HepG2 (cell line): Measurements from ENCODE around the gene WTAP. TPM values are rescaled to one million over a fixed set of nuclear protein-coding genes. Genes with fewer than 3 reads are reported as not detected.
A peak's percentile ranks its signal among the peaks of the same experiment; 100 is the strongest.

Experiments used
- AGO1 ChIP-seq: fragments of 200-400 bp; formaldehyde crosslinking; IDR thresholded peaks from 2 replicates; pipeline ENCODE4 v1.6.1; 2017; ENCODE audit warnings: mild to moderate bottlenecking, low read depth, low read length, moderate library complexity; ENCODE audit not compliant: poor library complexity, severe bottlenecking
- ATF6 ChIP-seq: sonication (generic); formaldehyde crosslinking; conservative IDR thresholded peaks from 2 replicates; pipeline ENCODE4 v1.4.0; 2020; ENCODE audit warnings: missing genetic modification reagents
- CSRNP1 ChIP-seq: sonication (generic); formaldehyde crosslinking; IDR thresholded peaks from 2 replicates; pipeline ENCODE4 v1.8.1; 2023; ENCODE audit warnings: mild to moderate bottlenecking, missing genetic modification reagents
- DBP ChIP-seq: sonication (generic); formaldehyde crosslinking; IDR thresholded peaks from 2 replicates; pipeline ENCODE4 v1.4.0; 2020; ENCODE audit warnings: missing genetic modification reagents; ENCODE audit errors: not compliant biosample characterization
- ELF4 ChIP-seq: sonication (generic); formaldehyde crosslinking; IDR thresholded peaks from 2 replicates; pipeline ENCODE4 v1.5.0; 2020; ENCODE audit warnings: missing genetic modification reagents, mild to moderate bottlenecking, moderate library complexity, borderline replicate concordance
- HIVEP1 ChIP-seq: sonication (generic); formaldehyde crosslinking; IDR thresholded peaks from 2 replicates; pipeline ENCODE4 v1.4.0; 2020; ENCODE audit warnings: mild to moderate bottlenecking, missing genetic modification reagents
- HOXA9 ChIP-seq: sonication (generic); formaldehyde crosslinking; IDR thresholded peaks from 2 replicates; pipeline ENCODE4 v1.8.1; 2022; ENCODE audit warnings: missing genetic modification reagents, mild to moderate bottlenecking, moderate library complexity, borderline replicate concordance
- JUN ChIP-seq: sonication (generic); formaldehyde crosslinking; IDR thresholded peaks from 2 replicates; pipeline ENCODE4 v1.4.0; 2020; ENCODE audit warnings: mild to moderate bottlenecking, missing genetic modification reagents
- KAT8 ChIP-seq: IDR thresholded peaks from 2 replicates; pipeline ENCODE4 v1.6.1; 2016; ENCODE audit warnings: missing genetic modification reagents, missing compliant biosample characterization
- KDM5A ChIP-seq: fragments of 200-600 bp; sonication (generic); IDR thresholded peaks from 2 replicates; pipeline ENCODE4 v1.7.0; 2018; ENCODE audit warnings: antibody characterized with exemption, mild to moderate bottlenecking, low read length, borderline replicate concordance
- NCOA2 ChIP-seq: sonication (generic); formaldehyde crosslinking; IDR thresholded peaks from 2 replicates; pipeline ENCODE4 v1.8.0; 2022; ENCODE audit warnings: inconsistent platforms
- NCOR1 ChIP-seq: fragments of 200-600 bp; sonication (generic); IDR thresholded peaks from 2 replicates; pipeline ENCODE4 v1.7.0; 2017; ENCODE audit warnings: antibody characterized with exemption, low read length, borderline replicate concordance
- SMC3 ChIP-seq: IDR thresholded peaks from 2 replicates; pipeline ENCODE4 v1.6.1; 2011; ENCODE audit warnings: low read length, improper control_type of control experiment
- SOX6 ChIP-seq, 2 experiments: fragments of 450-650 bp in 1 of 2; sonication (generic) in 1 of 2; formaldehyde crosslinking in 1 of 2; IDR thresholded peaks; 2 replicates each; pipeline versions ENCODE4 v1.4.0 to v1.6.1; 2017 to 2020; ENCODE audit warnings: antibody characterized with exemption in 1 of 2, mild to moderate bottlenecking in 1 of 2, missing genetic modification reagents in 1 of 2
- SP140L ChIP-seq: sonication (generic); formaldehyde crosslinking; IDR thresholded peaks from 2 replicates; pipeline ENCODE4 v1.4.0; 2020; ENCODE audit warnings: missing genetic modification reagents, borderline replicate concordance
- SUZ12 ChIP-seq: fragments of 150-350 bp; IDR thresholded peaks from 2 replicates; pipeline ENCODE4 v1.6.1; 2014; ENCODE audit warnings: low read depth, low read length
- ZFX ChIP-seq: sonication (generic); formaldehyde crosslinking; IDR thresholded peaks from 2 replicates; pipeline ENCODE4 v1.4.0; 2020; ENCODE audit warnings: mild to moderate bottlenecking, low read depth, missing genetic modification reagents, moderate library complexity
- ZNF12 ChIP-seq: sonication (generic); formaldehyde crosslinking; IDR thresholded peaks from 2 replicates; pipeline ENCODE4 v1.5.0; 2020; ENCODE audit warnings: missing genetic modification reagents
- ZNF234 ChIP-seq: sonication (generic); formaldehyde crosslinking; conservative IDR thresholded peaks from 2 replicates; pipeline ENCODE4 v1.5.1; 2020; ENCODE audit warnings: mild to moderate bottlenecking, missing genetic modification reagents
- ZNF354B ChIP-seq: sonication (generic); formaldehyde crosslinking; IDR thresholded peaks from 2 replicates; pipeline ENCODE4 v1.8.0; 2022; ENCODE audit warnings: mild to moderate bottlenecking, missing genetic modification reagents
- ZNF501 ChIP-seq: sonication (generic); formaldehyde crosslinking; IDR thresholded peaks from 2 replicates; pipeline ENCODE4 v1.5.1; 2020; ENCODE audit warnings: mild to moderate bottlenecking, moderate library complexity, missing genetic modification reagents
- ZNF577 ChIP-seq: sonication (generic); formaldehyde crosslinking; IDR thresholded peaks from 2 replicates; pipeline ENCODE4 v1.4.0; 2020; ENCODE audit warnings: mild to moderate bottlenecking, low read depth, missing genetic modification reagents, borderline replicate concordance
- ZNF678 ChIP-seq: sonication (generic); formaldehyde crosslinking; IDR thresholded peaks from 2 replicates; pipeline ENCODE4 v1.4.0; 2020; ENCODE audit warnings: mild to moderate bottlenecking, missing genetic modification reagents
- ZNF816 ChIP-seq: sonication (generic); formaldehyde crosslinking; IDR thresholded peaks from 2 replicates; pipeline ENCODE4 v1.8.0; 2022; ENCODE audit warnings: missing genetic modification reagents, mild to moderate bottlenecking, borderline replicate concordance
- ZSCAN21 ChIP-seq: sonication (generic); formaldehyde crosslinking; IDR thresholded peaks from 2 replicates; pipeline ENCODE4 v1.8.0; 2022; ENCODE audit warnings: mild to moderate bottlenecking, missing genetic modification reagents, moderate library complexity, borderline replicate concordance
- polyA plus RNA-seq, 8 experiments: library from polyadenylated mRNA; depleted of rRNA in 3 of 8; stranded (reverse) in 7 of 8; unstranded in 1 of 8; fragments of >200 nt; fragmentation: Illumina TruSeq in 4 of 8; extraction: Trizol in 4 of 8; gene quantifications; 2 replicates each; pipeline versions ENCODE4 v1.2.1 to v1.2.3, GENCODE V29; 2011 to 2016; ENCODE audit warnings: low read depth in 4 of 8, missing spikeins in 1 of 8, mixed read lengths in 1 of 8; ENCODE audit not compliant: insufficient read depth in 1 of 8
- total RNA-seq, 5 experiments: library from RNA; depleted of rRNA; stranded (reverse); fragments of >200 nt; fragmentation: Illumina TruSeq; extraction: Trizol; gene quantifications; 2 replicates each; pipeline ENCODE4 v1.2.3, GENCODE V29; 2016; ENCODE audit warnings: low read depth in 1 of 5

The WTAP gene
- total and polyA plus RNA-seq, 2 of the 13 experiments (the other 11 are each of a cell fraction or from before 2014, with no cell fraction given), result 31.6 to 167 TPM

GRCh38 chr6:159693128-159693893, 34.0 kb upstream of the WTAP start, which contains the start of gene SOD2 (continued):
- TF ChIP-seq SP140L (CRISPR knock-in tag) (no peak), JUN (CRISPR knock-in tag) (no peak), SMC3 (no peak), HIVEP1 (CRISPR knock-in tag) (peak; percentile 95), ATF6 (CRISPR knock-in tag) (0 out of 2 replicates have a peak, but pooled peaks have one; percentile 56), NCOR1 (no peak; the same call in 1 of the 2 replicates), ZNF354B (CRISPR knock-in tag) (no peak), ZNF678 (CRISPR knock-in tag) (peak; percentile 80), ELF4 (no peak), NCOA2 (CRISPR knock-in tag) (peak; percentile 43), ZFX (CRISPR knock-in tag) (peak; percentile 97), KDM5A (no peak; the same call in 1 of the 2 replicates), HOXA9 (CRISPR knock-in tag) (peak; percentile 85; the same call in 1 of the 2 replicates), ZNF501 (peak; percentile 91), DBP (CRISPR knock-in tag) (peak; percentile 11), SOX6 (IDR thresholded peaks at IDR 0.05) (no peak), SOX6 (CRISPR knock-in tag; IDR thresholded peaks at IDR 0.05) (peak; percentile 79), ZNF577 (CRISPR knock-in tag) (no peak; the same call in 1 of the 2 replicates), SUZ12 (no peak), ZNF12 (CRISPR knock-in tag) (peak; percentile 51; the same call in 1 of the 2 replicates), KAT8 (CRISPR knock-in tag) (peak; percentile 87), ZSCAN21 (CRISPR knock-in tag) (peak; percentile 84), CSRNP1 (CRISPR knock-in tag) (no peak), ZNF234 (CRISPR knock-in tag) (peak; percentile 80), ZNF816 (CRISPR knock-in tag) (peak; percentile 95; the same call in 1 of the 2 replicates), AGO1 (peak; percentile 76)
